NCI-H1092 treated with DMSO at 0.1 percent for 48 hours (cell line): ENCODE results near the gene SMAD7.
A peak's percentile ranks its signal among the peaks of the same experiment; 100 is the strongest.

Experiments
- DNase-seq: peaks from one replicate; lab custom pipeline; 2025; lab: John Stamatoyannopoulos, UW

SMAD7 gene

GRCh38 chr18:48986851-48987761 is 36.3 kb upstream of the SMAD7 start:
- no peak for DNase-seq

- DNase-seq, result no peak
These were observed 34.4 kb upstream of the SMAD7 start for GRCh38 chr18:48985161-48985560.

GRCh38 chr18:48983793-48984437 is 33.1 kb upstream of the SMAD7 start:
- DNase-seq, result peak; percentile 27

GRCh38 chr18:48982266-48982665 is 31.5 kb upstream of the SMAD7 start:
- no peak for DNase-seq

- DNase-seq, result no peak
These were observed 29.5 kb upstream of the SMAD7 start for GRCh38 chr18:48979944-48980890.

GRCh38 chr18:48977914-48978313 is 27.1 kb upstream of the SMAD7 start:
- no peak for DNase-seq

- peak; percentile 76 for DNase-seq
These were observed 25.3 kb upstream of the SMAD7 start for GRCh38 chr18:48975817-48976649.

- DNase-seq, result peak; percentile 45
These were observed 24.5 kb upstream of the SMAD7 start for GRCh38 chr18:48975120-48975816.

- DNase-seq, result no peak
These were observed 23.7 kb upstream of the SMAD7 start for GRCh38 chr18:48974304-48975119.

GRCh38 chr18:48973731-48974130 is 23.0 kb upstream of the SMAD7 start:
- DNase-seq, result no peak

- no peak for DNase-seq
These were observed 17.8 kb upstream of the SMAD7 start for GRCh38 chr18:48968412-48969215.

GRCh38 chr18:48967545-48967944 is 16.8 kb upstream of the SMAD7 start:
- DNase-seq, result no peak

GRCh38 chr18:48966523-48966922 is 15.8 kb upstream of the SMAD7 start:
- no peak for DNase-seq

- no peak for DNase-seq
These were observed 13.1 kb upstream of the SMAD7 start for GRCh38 chr18:48963586-48964470.

GRCh38 chr18:48962994-48963561 is 12.3 kb upstream of the SMAD7 start:
- DNase-seq, result no peak

- DNase-seq, result no peak
These were observed 11.7 kb upstream of the SMAD7 start for GRCh38 chr18:48962252-48962993.

- no peak for DNase-seq
These were observed 10.8 kb upstream of the SMAD7 start for GRCh38 chr18:48961547-48961946.
